Measurements from ENCODE around the gene IFI27L2. TPM values are rescaled to one million over a fixed set of nuclear protein-coding genes. Genes with fewer than 3 reads are reported as not detected.

Gene IFI27L2
- total RNA-seq, 1 experiment from 2014 or later = 28.6 TPM

DNA sequence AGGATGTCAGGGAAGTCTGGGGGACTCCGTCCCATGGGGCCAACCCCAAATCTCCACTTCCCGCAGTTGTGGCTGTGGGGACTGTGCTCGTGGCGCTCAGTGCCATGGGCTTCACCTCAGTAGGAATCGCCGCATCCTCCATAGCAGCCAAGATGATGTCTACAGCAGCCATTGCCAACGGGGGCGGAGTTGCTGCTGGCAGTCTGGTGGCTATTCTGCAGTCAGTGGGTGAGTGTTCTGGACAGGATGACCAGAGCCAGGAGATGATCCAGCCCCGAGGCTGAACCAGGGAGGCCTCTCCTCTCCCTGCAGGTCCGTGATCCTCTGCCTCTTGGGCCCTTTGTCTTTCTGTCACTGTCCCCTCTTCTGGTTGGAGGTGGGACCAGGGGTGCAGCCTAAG, 27.7 kb downstream of the IFI27L2 start:
- H3K4me2 ChIP-seq (ENCODE audit: insufficient read depth, insufficient read length, low read length) = no peak overlapping the region
- H2AK5ac ChIP-seq (ENCODE audit: insufficient read length, low read length) = no peak overlapping the region
- no peak overlapping the region for H4K8ac ChIP-seq (replicated peaks; ENCODE audit: insufficient read length, low read depth, low read length)
- no peak overlapping the region for H4K91ac ChIP-seq (ENCODE audit: insufficient read length, low read depth, low read length)
- no peaks in the 10 kb centered on the region; a peak in 1 of 5 replicates for H3K9me3 Mint-ChIP-seq
- H3K27ac Mint-ChIP-seq = peak overlapping the region in 1 of 3 experiments; percentile 84; a peak in 1 of 7 replicates
- no peak overlapping the region for H2BK120ac ChIP-seq (ENCODE audit: low read depth, low read length, poor library complexity, severe bottlenecking)
- H3K23me2 ChIP-seq (ENCODE audit: insufficient read length, low read depth, low read length, poor library complexity, severe bottlenecking) = no peaks in the 10 kb centered on the region
- H3K79me2 ChIP-seq (ENCODE audit: insufficient read depth, low read length) = no peaks in the 10 kb centered on the region
- no peaks in the 10 kb centered on the region for H3K9me3 ChIP-seq (ENCODE audit: control insufficient read depth, low read depth, low read length)
- no peak overlapping the region; the same call in 1 of the 2 replicates for H3K14ac ChIP-seq (ENCODE audit: insufficient read depth, low read length)
- H3K27me3 ChIP-seq (ENCODE audit: insufficient read depth, low read length) = no peaks in the 10 kb centered on the region
- no peak overlapping the region for H3K9ac ChIP-seq (ENCODE audit: extremely low read depth, insufficient read length, low read length)
- no peak for DNase-seq
- no peak overlapping the region for H4K5ac ChIP-seq (ENCODE audit: insufficient read length, low read depth, low read length)
- H2BK15ac ChIP-seq (ENCODE audit: low read depth, low read length) = no peak overlapping the region
- H3K4me1 Mint-ChIP-seq = peaks cover 0 to 5% of the 10 kb centered on the region in 2 experiments; a peak in 1 of 4 replicates
- H3K4me1 ChIP-seq (ENCODE audit: insufficient read depth, low read length) = no peaks in the 10 kb centered on the region
- H3K18ac ChIP-seq (ENCODE audit: insufficient read length, low read depth, low read length) = no peak overlapping the region
- H3K4ac ChIP-seq (ENCODE audit: low read depth, low read length) = no peak overlapping the region
- H2BK12ac ChIP-seq (ENCODE audit: insufficient read length, low read depth, low read length) = no peak overlapping the region
- H2BK5ac ChIP-seq (ENCODE audit: insufficient read length, low read length) = no peak overlapping the region
- TF ChIP-seq, protein P1, sequence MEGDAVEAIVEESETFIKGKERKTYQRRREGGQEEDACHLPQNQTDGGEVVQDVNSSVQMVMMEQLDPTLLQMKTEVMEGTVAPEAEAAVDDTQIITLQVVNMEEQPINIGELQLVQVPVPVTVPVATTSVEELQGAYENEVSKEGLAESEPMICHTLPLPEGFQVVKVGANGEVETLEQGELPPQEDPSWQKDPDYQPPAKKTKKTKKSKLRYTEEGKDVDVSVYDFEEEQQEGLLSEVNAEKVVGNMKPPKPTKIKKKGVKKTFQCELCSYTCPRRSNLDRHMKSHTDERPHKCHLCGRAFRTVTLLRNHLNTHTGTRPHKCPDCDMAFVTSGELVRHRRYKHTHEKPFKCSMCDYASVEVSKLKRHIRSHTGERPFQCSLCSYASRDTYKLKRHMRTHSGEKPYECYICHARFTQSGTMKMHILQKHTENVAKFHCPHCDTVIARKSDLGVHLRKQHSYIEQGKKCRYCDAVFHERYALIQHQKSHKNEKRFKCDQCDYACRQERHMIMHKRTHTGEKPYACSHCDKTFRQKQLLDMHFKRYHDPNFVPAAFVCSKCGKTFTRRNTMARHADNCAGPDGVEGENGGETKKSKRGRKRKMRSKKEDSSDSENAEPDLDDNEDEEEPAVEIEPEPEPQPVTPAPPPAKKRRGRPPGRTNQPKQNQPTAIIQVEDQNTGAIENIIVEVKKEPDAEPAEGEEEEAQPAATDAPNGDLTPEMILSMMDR (conservative IDR thresholded peaks at IDR 0.05) = no peak
- no peak overlapping the region for H2AFZ ChIP-seq (ENCODE audit: low read length)
- no CpG with 5 or more reads among the region's 10 CpGs for WGBS (ENCODE audit: extremely low coverage, insufficient read length, low lambda C conversion rate)
- no peaks in the 10 kb centered on the region for H4K20me1 ChIP-seq (ENCODE audit: control insufficient read depth, insufficient read depth, insufficient read length)
- H3K27ac ChIP-seq (ENCODE audit: insufficient read length, low read depth, low read length) = no peak overlapping the region
- H3K27me3 Mint-ChIP-seq (ENCODE audit: low read depth) = no peaks in the 10 kb centered on the region
- H3K4me3 Mint-ChIP-seq = no peak overlapping the region
- H3K56ac ChIP-seq (ENCODE audit: insufficient read length, low read depth, low read length) = no peak overlapping the region
- peaks cover 0 to 5% (median 1%) of the 10 kb centered on the region in 3 experiments; a peak in 2 of 7 replicates for H3K36me3 Mint-ChIP-seq (ENCODE audit: insufficient read depth in 1 of 3, low read depth in 3 of 3)
- H3K79me1 ChIP-seq (ENCODE audit: insufficient read depth, low read depth, low read length, poor library complexity, severe bottlenecking) = no peaks in the 10 kb centered on the region
- no peak overlapping the region for H3T11ph ChIP-seq (ENCODE audit: low read length)
- no peak overlapping the region for H3K23ac ChIP-seq (ENCODE audit: insufficient read length, low read depth, low read length)
- H2BK20ac ChIP-seq (ENCODE audit: low read depth, low read length, poor library complexity, severe bottlenecking) = no peak overlapping the region
